Testis (tissue), 3 donors: ENCODE measurements around the gene ELOVL2. TPM values are rescaled to one million over a fixed set of nuclear protein-coding genes. Genes with fewer than 3 reads are reported as not detected.

ENCODE experiments used
- DNase-seq: peaks from one replicate; pipeline ENCODE4 v3.0.0-alpha.2; 2019
- H3K27ac ChIP-seq, 2 donors: fragments of 200-600 bp; sonication (generic); one replicate each; pipeline ENCODE4 v1.5.1; 2019
- H3K27me3 ChIP-seq: fragments of 200-600 bp; sonication (generic); one replicate; pipeline ENCODE4 v1.5.1; 2019
- H3K36me3 ChIP-seq: fragments of 200-600 bp; sonication (generic); one replicate; pipeline ENCODE4 v1.5.1; 2017; ENCODE audit warnings: low read depth; ENCODE audit errors: missing control alignments
- H3K4me1 ChIP-seq: fragments of 200-600 bp; sonication (generic); one replicate; pipeline ENCODE4 v1.5.1; 2019
- H3K4me3 ChIP-seq, 2 donors: fragments of 200-600 bp; sonication (generic); one replicate each; pipeline ENCODE4 v1.5.1; 2017 to 2019
- H3K9me3 ChIP-seq: fragments of 200-600 bp; sonication (generic); one replicate; pipeline ENCODE4 v1.5.1; 2017
- CTCF ChIP-seq, 3 experiments: fragments of 450-650 bp in 2 of 3; fragments of 200-600 bp in 1 of 3; sonication (generic) in 1 of 3; IDR thresholded peaks; one replicate each; pipeline ENCODE4 v1.5.1; 2016 to 2019; ENCODE audit warnings: antibody characterized with exemption in 3 of 3, mild to moderate bottlenecking in 2 of 3, moderate library complexity in 1 of 3
- POLR2A ChIP-seq: fragments of 450-650 bp; IDR thresholded peaks from one replicate; pipeline ENCODE4 v1.6.1; 2017; ENCODE audit warnings: antibody characterized with exemption, mild to moderate bottlenecking, moderate library complexity
- WGBS, 2 donors: methylation state at CpG; one replicate each; pipeline ENCODE4 v1.1.5; 2018; 5-methylcytosine and 5-hydroxymethylcytosine counted together
- intact Hi-C: fragments of 100-400 bp; cut with DNase I; formaldehyde crosslinking; loops from one replicate; pipeline ENCODE4 v1.15.1; 2023; ENCODE audit warnings: low total_unique reads
- polyA plus RNA-seq: library from polyadenylated mRNA; stranded (reverse); fragments of 350-450 nt; fragmentation: Illumina TruSeq; extraction: RNeasy Lipid Tissue Mini Kit (QIAGEN cat#74804); gene quantifications from one replicate; pipeline ENCODE4 v1.2.3, GENCODE V29; 2014; ENCODE audit warnings: low read depth, low replicate concordance; ENCODE audit not compliant: insufficient read depth
- total RNA-seq, 2 donors: library from RNA; depleted of rRNA; stranded (reverse); fragments of >200 nt; gene quantifications; one replicate each; pipeline ENCODE4 v1.2.3, GENCODE V29; 2016

ELOVL2 gene
- total and polyA plus RNA-seq, 3 donors from 2014 or later: 25.0 to 30.7 (median 26.7) TPM

DNA sequence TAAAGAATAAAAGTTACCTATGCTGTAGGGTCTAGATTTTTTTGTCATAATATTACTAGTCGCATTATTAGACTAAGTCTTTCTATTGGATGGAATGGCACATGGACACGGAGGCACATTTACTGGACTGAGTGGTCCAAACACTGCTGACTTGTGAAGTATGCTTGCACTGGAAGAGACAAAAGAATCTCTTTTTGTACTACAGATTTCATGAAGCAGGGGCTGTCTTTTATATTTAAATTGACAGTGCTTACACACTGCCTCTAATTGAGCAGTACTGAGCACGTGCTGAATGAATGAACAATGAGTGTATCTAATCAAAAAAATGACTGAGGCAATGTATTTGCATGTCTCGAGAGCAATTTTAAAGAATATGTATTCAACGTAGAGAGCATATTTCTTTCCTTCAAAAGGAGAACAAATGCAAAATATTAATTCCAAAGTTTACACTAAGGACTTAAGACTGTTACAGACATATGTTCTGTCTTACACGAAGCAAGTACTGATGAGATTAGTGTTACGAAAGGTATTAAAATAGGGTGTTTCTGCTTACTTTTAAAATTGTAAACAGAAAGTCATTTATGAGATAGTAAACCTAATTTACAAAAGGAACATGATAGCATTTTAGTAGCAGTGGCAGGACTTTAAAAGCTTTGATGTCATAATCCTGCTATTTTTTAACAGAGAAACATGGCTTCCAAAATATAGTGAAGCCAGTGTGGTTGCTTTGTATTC, 8.3 kb downstream of the ELOVL2 start:
- Histone ChIP-seq H3K4me1 (no peaks in the 10 kb centered on the region), H3K27ac (no peak overlapping the region), H3K4me3 (no peak overlapping the region), H3K27me3 (no peaks in the 10 kb centered on the region), H3K9me3 (no peaks in the 10 kb centered on the region), H3K36me3 (no peaks in the 10 kb centered on the region)
- intact Hi-C loops: no loop called here
- no peak for DNase-seq
- TF ChIP-seq POLR2A (no peak), CTCF (IDR thresholded peaks at IDR 0.05) (no peak)
- 79 to 80% methylated on average over 7 of the region's 7 CpGs for WGBS, 2 donors

DNA sequence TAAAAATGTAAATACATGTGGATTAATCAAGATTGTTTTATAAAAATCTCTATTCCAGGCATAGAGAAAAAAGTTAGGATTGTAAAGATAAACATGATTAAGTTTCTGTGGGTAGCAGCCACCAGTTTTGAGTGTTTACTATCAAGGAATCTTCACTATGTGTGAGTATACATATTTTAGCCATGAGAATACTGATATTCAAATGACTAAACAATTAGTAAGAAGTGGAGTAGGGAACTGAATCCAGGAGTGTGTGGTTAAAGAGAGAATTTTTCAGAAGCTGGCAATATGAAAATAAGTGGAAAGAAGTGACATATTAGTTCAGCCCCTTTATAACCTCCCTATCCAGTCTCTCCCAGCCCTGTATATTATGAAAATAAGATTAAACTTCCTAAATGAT, 10.3 kb downstream of the ELOVL2 start:
- Histone ChIP-seq H3K27ac (no peak overlapping the region), H3K36me3 (no peaks in the 10 kb centered on the region), H3K4me3 (no peak overlapping the region), H3K4me1 (no peaks in the 10 kb centered on the region), H3K27me3 (no peaks in the 10 kb centered on the region), H3K9me3 (no peaks in the 10 kb centered on the region)
- no peak for TF ChIP-seq POLR2A
- TF ChIP-seq CTCF (IDR thresholded peaks at IDR 0.05): no peak
- no peak for DNase-seq
- intact Hi-C loops: no loop called here

DNA sequence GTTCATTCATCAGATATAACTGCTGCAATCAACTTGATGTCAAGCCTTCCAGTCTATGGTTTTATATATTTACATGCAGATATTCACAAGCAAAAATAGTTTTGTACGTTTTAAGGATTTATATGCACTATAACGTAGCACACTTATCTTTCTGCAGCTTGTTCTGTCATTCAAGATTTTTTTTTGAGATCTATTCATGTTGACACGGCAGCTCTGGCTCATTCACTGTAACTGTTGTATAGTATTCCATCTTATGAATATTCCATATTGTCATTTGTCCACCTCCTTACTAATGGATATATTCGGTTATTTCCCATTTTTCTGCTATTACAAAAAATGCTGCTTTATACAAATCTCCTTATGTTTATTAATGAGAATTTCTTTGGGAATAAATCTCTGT, 13.2 kb downstream of the ELOVL2 start:
- TF ChIP-seq CTCF (IDR thresholded peaks at IDR 0.05) (no peak), POLR2A (no peak)
- Histone ChIP-seq H3K27me3 (no peaks in the 10 kb centered on the region), H3K27ac (no peak overlapping the region), H3K9me3 (no peaks in the 10 kb centered on the region), H3K36me3 (no peaks in the 10 kb centered on the region), H3K4me1 (no peaks in the 10 kb centered on the region), H3K4me3 (no peak overlapping the region)
- intact Hi-C loops: no loop called here
- no peak for DNase-seq
- 92 to 93% methylated on average over 4 of the region's 4 CpGs for WGBS, 2 donors

DNA sequence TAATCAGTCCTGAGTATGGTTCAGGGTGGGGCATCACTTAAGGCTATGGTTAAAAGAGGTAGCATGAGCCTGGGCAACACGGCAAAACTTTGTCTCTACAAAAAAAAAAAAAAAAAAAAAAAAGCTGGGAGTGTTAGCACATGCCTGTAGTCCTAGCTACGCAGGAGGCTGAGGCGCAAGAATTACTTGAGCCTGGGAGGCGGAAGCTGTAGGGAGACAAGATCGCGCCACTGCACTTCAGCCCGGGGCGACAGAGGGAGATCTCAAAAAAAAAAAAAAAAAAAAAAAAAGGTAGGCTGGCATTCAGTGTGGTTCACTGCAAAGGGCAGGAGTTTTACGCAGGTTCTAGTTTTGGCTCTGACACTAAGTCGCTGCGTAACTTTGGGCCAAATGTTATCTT, 15.1 kb downstream of the ELOVL2 start:
- intact Hi-C loops: no loop called here
- Histone ChIP-seq H3K4me1 (no peaks in the 10 kb centered on the region), H3K4me3 (no peak overlapping the region), H3K27me3 (no peaks in the 10 kb centered on the region), H3K9me3 (no peaks in the 10 kb centered on the region), H3K27ac (no peak overlapping the region), H3K36me3 (no peaks in the 10 kb centered on the region)
- TF ChIP-seq POLR2A (no peak), CTCF (IDR thresholded peaks at IDR 0.05) (no peak)
- no peak for DNase-seq
- 95% methylated on average over 11 of the region's 11 CpGs for WGBS, 2 donors

DNA sequence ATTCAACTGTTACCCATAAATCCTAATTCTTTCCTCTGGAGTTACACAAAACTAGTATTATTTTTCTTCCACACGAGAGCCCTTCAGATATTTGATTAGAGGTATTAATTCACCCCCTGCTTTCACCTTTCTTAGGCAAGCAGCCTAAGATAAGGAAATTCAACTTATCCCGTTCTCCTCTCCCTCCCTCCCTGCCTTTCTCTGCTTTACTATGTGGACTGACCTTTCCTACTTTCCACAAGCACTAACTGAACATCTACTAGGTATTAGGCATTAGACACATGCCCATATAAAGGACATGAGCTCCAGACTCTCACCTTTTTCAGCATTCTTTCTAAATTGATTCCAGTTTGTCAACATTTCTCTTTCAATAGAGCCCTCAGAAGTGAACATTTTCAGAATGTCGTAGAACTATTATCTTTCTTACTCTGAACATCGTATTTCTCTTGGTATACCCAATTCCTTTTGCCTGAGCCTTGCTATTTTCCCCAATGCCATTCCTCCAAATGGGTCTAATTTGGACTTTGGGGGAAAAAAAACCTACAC, 16.5 kb downstream of the ELOVL2 start:
- no peak overlapping the region for H3K27ac ChIP-seq
- no peaks in the 10 kb centered on the region for H3K27me3 ChIP-seq
- no peaks in the 10 kb centered on the region for H3K9me3 ChIP-seq
- no peak overlapping the region for H3K4me3 ChIP-seq
- 75 to 89% methylated on average over 4 of the region's 4 CpGs for WGBS, 2 donors
- no peak for DNase-seq
- no peaks in the 10 kb centered on the region for H3K36me3 ChIP-seq
- no peaks in the 10 kb centered on the region for H3K4me1 ChIP-seq
- TF ChIP-seq POLR2A (no peak), CTCF (IDR thresholded peaks at IDR 0.05) (no peak)
- intact Hi-C loops: no loop called here
